ENCODE data around the gene VAV3. TPM values are rescaled to one million over a fixed set of nuclear protein-coding genes. Genes with fewer than 3 reads are reported as not detected.

VAV3 gene
- total RNA-seq, 1 experiment from 2014 or later = 0.57 TPM

DNA sequence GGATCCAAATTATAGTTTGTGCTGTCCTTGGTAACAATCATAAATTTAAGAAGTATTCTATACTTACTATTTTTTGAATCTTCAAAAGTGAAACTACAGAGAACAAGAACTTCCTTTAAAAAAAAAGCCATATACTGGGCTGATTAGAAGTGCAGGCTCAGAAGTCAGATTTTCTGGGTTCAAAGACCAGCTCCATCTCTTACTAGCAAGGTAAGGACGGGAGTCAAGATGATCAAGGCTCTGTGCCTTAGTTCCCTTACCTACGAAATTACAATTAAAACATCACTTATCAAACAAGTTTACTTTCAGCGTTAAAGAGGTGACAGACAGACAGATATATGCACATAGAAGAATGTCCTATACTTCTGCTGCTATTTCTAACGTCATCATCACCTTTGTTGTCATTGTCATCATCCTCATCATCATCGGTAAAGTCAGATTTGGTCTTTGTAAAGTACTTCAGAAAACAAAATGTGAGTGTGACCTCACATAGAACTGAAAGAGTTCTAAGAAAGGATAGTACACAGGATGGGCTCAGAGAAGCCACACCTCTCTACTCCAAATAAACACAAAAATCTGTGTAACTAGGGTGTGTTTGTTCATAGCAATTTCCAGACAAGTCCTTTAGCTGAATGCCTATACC lies 178.7 kb downstream of the VAV3 start:
- intact Hi-C loops (cut with micrococcal nuclease; ENCODE audit: unreplicated experiment) = no loop called here
- Histone ChIP-seq H3K4me1 (no peaks in the 10 kb centered on the region), H3K36me3 (ENCODE audit: control insufficient read depth, insufficient read depth, low read length) (no peaks in the 10 kb centered on the region), H3K27me3 (replicated peaks; ENCODE audit: control insufficient read depth, insufficient read depth, low read length) (no peaks in the 10 kb centered on the region), H3K4me3 (ENCODE audit: low read depth, low read length) (no peak overlapping the region), H3K9me3 (no peaks in the 10 kb centered on the region)
- Mint-ChIP-seq H3K27ac (ENCODE audit: unreplicated experiment) (no peak overlapping the region), H3K36me3 (ENCODE audit: insufficient read depth, unreplicated experiment) (no peaks in the 10 kb centered on the region), H3K27me3 (ENCODE audit: insufficient read depth, unreplicated experiment) (peaks cover 4% of the 10 kb centered on the region), H3K4me1 (ENCODE audit: low read depth, unreplicated experiment) (no peaks in the 10 kb centered on the region), H3K4me3 (ENCODE audit: unreplicated experiment) (no peak overlapping the region), H3K9me3 (ENCODE audit: unreplicated experiment) (no peaks in the 10 kb centered on the region)
- CTCF ChIA-PET = no interaction called here
- POLR2A ChIA-PET = no interaction called here
- no TSS peak for BruUV-seq (replicated peaks)
- no peak for DNase-seq
- TF ChIP-seq, protein P1, sequence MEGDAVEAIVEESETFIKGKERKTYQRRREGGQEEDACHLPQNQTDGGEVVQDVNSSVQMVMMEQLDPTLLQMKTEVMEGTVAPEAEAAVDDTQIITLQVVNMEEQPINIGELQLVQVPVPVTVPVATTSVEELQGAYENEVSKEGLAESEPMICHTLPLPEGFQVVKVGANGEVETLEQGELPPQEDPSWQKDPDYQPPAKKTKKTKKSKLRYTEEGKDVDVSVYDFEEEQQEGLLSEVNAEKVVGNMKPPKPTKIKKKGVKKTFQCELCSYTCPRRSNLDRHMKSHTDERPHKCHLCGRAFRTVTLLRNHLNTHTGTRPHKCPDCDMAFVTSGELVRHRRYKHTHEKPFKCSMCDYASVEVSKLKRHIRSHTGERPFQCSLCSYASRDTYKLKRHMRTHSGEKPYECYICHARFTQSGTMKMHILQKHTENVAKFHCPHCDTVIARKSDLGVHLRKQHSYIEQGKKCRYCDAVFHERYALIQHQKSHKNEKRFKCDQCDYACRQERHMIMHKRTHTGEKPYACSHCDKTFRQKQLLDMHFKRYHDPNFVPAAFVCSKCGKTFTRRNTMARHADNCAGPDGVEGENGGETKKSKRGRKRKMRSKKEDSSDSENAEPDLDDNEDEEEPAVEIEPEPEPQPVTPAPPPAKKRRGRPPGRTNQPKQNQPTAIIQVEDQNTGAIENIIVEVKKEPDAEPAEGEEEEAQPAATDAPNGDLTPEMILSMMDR (IDR thresholded peaks at IDR 0.05; ENCODE audit: insufficient read depth in 1 of 2, low read depth in 1 of 2, low read length in 1 of 2, severe bottlenecking in 1 of 2, unreplicated experiment in 1 of 2) = no peak

DNA sequence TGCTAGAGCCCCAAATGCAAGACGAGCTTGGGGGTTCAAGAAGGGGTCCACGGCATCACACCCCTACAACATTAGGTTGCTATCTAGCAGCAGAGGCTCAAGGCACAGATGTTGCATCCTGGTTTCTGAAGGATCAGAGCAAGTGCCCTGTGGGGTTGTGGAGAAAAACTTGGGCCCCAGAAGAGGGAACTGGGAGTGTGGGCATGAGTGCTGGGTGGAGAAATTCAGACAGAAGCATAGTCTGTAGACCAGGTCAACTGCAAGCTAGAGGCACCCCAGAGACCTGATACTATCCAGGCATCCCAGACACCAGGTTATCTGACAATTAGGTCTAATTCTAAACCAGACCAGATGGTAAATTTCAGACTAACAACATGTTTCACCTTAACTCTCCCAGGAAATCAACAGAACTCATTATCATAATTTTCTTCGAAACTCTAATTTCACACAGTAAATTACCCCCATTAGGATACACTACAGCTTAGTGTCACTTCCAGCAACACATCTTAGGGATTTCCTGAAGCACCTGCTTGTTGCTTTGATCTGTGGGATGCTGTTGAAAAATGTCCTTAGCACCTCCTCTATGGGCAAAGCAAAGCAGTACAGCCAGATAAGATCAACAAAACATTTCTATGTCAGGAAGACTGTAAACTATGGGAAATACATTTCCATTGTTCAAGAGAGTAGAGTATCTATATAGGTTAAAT lies 179.3 kb downstream of the VAV3 start:
- H3K9me3 ChIP-seq = no peaks in the 10 kb centered on the region
- Mint-ChIP-seq H3K4me3 (ENCODE audit: unreplicated experiment) (no peak overlapping the region), H3K36me3 (ENCODE audit: insufficient read depth, unreplicated experiment) (no peaks in the 10 kb centered on the region), H3K4me1 (ENCODE audit: low read depth, unreplicated experiment) (no peaks in the 10 kb centered on the region), H3K9me3 (ENCODE audit: unreplicated experiment) (no peaks in the 10 kb centered on the region), H3K27ac (ENCODE audit: unreplicated experiment) (no peak overlapping the region), H3K27me3 (ENCODE audit: insufficient read depth, unreplicated experiment) (peaks cover 4% of the 10 kb centered on the region)
- no peaks in the 10 kb centered on the region for H3K4me1 ChIP-seq
- H3K4me3 ChIP-seq (ENCODE audit: low read depth, low read length) = no peak overlapping the region
- ChIA-PET CTCF (no interaction called here), POLR2A (no interaction called here)
- no peak for DNase-seq
- BruUV-seq (replicated peaks) = no TSS peak
- H3K27me3 ChIP-seq (replicated peaks; ENCODE audit: control insufficient read depth, insufficient read depth, low read length) = no peaks in the 10 kb centered on the region
- TF ChIP-seq, protein P1 (IDR thresholded peaks at IDR 0.05; ENCODE audit: insufficient read depth in 1 of 2, low read depth in 1 of 2, low read length in 1 of 2, severe bottlenecking in 1 of 2, unreplicated experiment in 1 of 2) = no peak
- no peaks in the 10 kb centered on the region for H3K36me3 ChIP-seq (ENCODE audit: control insufficient read depth, insufficient read depth, low read length)
- intact Hi-C loops (cut with micrococcal nuclease; ENCODE audit: unreplicated experiment) = no loop called here

DNA sequence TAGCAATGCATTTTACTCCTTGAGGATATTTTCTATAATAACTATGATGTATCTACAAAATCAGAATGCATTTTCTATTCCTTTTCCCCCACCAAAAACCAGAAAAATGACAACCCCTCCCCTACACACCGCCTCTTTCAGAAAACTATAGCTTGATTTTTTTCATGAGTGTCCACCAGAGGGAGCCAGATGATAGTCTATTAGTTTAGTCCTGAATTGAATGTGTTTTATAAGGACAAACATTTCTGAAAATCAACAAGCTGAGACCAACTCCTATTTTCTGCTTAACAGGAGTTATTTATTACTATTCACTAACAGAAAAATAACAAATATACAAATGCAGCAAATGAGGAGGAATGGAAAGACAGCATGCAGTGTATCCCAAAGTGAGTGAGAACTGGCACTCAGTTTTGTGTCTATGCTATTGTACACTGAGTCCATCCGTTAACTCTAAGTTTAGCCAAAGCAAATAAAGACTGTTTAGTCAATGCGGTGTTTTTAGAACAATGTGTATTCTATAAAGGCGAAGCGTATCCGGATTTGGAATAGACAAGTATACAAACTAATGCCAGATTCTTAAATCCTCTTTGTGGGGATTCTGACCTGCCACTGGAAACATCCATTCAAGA lies 182.6 kb downstream of the VAV3 start:
- H3K9me3 ChIP-seq = no peaks in the 10 kb centered on the region
- H3K27me3 Mint-ChIP-seq (ENCODE audit: insufficient read depth, unreplicated experiment) = no peaks in the 10 kb centered on the region
- no peak overlapping the region for H3K4me3 ChIP-seq (ENCODE audit: low read depth, low read length)
- no TSS peak for BruUV-seq (replicated peaks)
- no peaks in the 10 kb centered on the region for H3K27me3 ChIP-seq (replicated peaks; ENCODE audit: control insufficient read depth, insufficient read depth, low read length)
- no peak overlapping the region for H3K4me3 Mint-ChIP-seq (ENCODE audit: unreplicated experiment)
- ChIA-PET POLR2A (no interaction called here), CTCF (interaction anchor here (0.5 to 2.6 kb wide), 3 partner anchors 337 to 418 kb away, joined by 3 to 59 read pairs (median 3); partner anchors contain the start of gene SLC25A24)
- H3K27ac Mint-ChIP-seq (ENCODE audit: unreplicated experiment) = no peak overlapping the region
- H3K4me1 ChIP-seq = no peaks in the 10 kb centered on the region
- H3K36me3 ChIP-seq (ENCODE audit: control insufficient read depth, insufficient read depth, low read length) = no peaks in the 10 kb centered on the region
- TF ChIP-seq, protein P1 (IDR thresholded peaks at IDR 0.05; ENCODE audit: insufficient read depth in 1 of 2, low read depth in 1 of 2, low read length in 1 of 2, severe bottlenecking in 1 of 2, unreplicated experiment in 1 of 2) = peak; percentile 36 to 57
- no peaks in the 10 kb centered on the region for H3K9me3 Mint-ChIP-seq (ENCODE audit: unreplicated experiment)
- intact Hi-C loops (cut with micrococcal nuclease; ENCODE audit: unreplicated experiment) = loop anchor here (1.0 to 5.0 kb wide), 2 partner anchors 343 to 420 kb away; partner anchors contain the start of gene SLC25A24
- DNase-seq = peak in 1 of 2 experiments; percentile 45
- no peaks in the 10 kb centered on the region for H3K36me3 Mint-ChIP-seq (ENCODE audit: insufficient read depth, unreplicated experiment)
- no peaks in the 10 kb centered on the region for H3K4me1 Mint-ChIP-seq (ENCODE audit: low read depth, unreplicated experiment)

Data from Caco-2 (cell line).